ENCODE results near the gene PROSER2. TPM values are rescaled to one million over a fixed set of nuclear protein-coding genes. Genes with fewer than 3 reads are reported as not detected.

PROSER2 gene
- total and polyA plus RNA-seq, 2 donors (not counting 3 experiments of a cell fraction or from before 2014, with no cell fraction given), result 5.9 to 22.6 TPM

DNA sequence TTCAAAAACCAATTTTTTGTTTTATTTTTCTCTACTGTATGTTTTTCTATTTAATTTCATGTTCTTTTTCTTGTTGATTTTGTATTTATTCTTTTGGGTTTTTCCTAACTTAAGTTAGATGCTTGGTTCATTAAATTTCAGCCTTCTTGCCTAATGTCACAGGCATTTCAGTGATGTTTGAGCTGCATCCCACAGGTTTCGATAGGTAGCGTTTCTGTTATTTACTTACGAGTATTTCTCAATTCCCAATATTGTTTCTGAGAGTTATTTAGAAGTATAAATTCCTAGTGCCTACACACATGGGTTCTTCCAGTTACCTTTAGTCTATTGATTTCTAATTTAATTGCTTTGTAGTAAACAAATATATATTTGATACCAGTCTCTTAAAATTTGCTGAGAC, 18.2 kb downstream of the PROSER2 start:
- Histone ChIP-seq H4K20me1 (replicated peaks; ENCODE audit: control insufficient read depth, extremely low read depth, insufficient read depth, low read length) (peaks cover 2% of the 10 kb centered on the region), H3K79me2 (ENCODE audit: control insufficient read depth, insufficient read depth, low read length) (peaks cover 15% of the 10 kb centered on the region), H3K27me3 (ENCODE audit: control insufficient read depth in 2 of 2, insufficient read depth in 2 of 2, low read length in 2 of 2) (no peaks in the 10 kb centered on the region), H3K4me3 (replicated peaks in 1 of 3; ENCODE audit: insufficient read depth in 1 of 3, low read depth in 1 of 3, low read length in 3 of 3) (no peak overlapping the region), H3K9me3 (replicated peaks; ENCODE audit: control insufficient read depth, insufficient read depth, low read length) (no peaks in the 10 kb centered on the region), H3K4me2 (ENCODE audit: insufficient read depth, low read length) (no peak overlapping the region), H3K4me1 (ENCODE audit: control insufficient read depth, extremely low read depth, insufficient read depth, low read length) (no peaks in the 10 kb centered on the region), H3K36me3 (ENCODE audit: control insufficient read depth in 2 of 2, extremely low read depth in 1 of 2, insufficient read depth in 2 of 2, low read length in 2 of 2) (no peaks in the 10 kb centered on the region), H2AFZ (ENCODE audit: low read depth, low read length) (no peak overlapping the region), H3K9ac (replicated peaks; ENCODE audit: extremely low read depth, insufficient read depth, low read length) (no peak overlapping the region), H3K27ac (ENCODE audit: insufficient read depth, low read depth, low read length) (no peak overlapping the region), H3K9me1 (replicated peaks; ENCODE audit: control insufficient read depth, extremely low read depth, insufficient read depth, low read length) (no peaks in the 10 kb centered on the region)
- DNase-seq (ENCODE audit: low read depth, low spot score), result no peak
- BruUV-seq (replicated peaks), result no TSS peak
- POLR2A ChIA-PET, result no interaction called here
- CTCF ChIA-PET, result interaction anchor here (1.3 kb wide), 1 partner anchor 145 kb away, joined by 3 read pairs; no protein-coding TSS in a partner anchor
- intact Hi-C loops (cut with micrococcal nuclease) (no loop called here), dilution Hi-C loops (cut with MboI; ENCODE audit: extremely low pct_ligation_motif_present, low sequenced_read_pairs) (no loop called here)
- TF ChIP-seq JUN (IDR thresholded peaks at IDR 0.05; ENCODE audit: borderline replicate concordance, insufficient read depth, insufficient read length, low read depth) (no peak), POLR2A (IDR thresholded peaks at IDR 0.05; ENCODE audit: low read depth, low read length) (no peak), EZH2 (IDR thresholded peaks at IDR 0.05; ENCODE audit: borderline replicate concordance, low read depth, low read length, severe bottlenecking) (no peak)
- TF ChIP-seq, protein P1, sequence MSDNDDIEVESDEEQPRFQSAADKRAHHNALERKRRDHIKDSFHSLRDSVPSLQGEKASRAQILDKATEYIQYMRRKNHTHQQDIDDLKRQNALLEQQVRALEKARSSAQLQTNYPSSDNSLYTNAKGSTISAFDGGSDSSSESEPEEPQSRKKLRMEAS (IDR thresholded peaks at IDR 0.05; ENCODE audit: insufficient read depth, insufficient read length), result no peak
- no peak for FAIRE-seq

DNA sequence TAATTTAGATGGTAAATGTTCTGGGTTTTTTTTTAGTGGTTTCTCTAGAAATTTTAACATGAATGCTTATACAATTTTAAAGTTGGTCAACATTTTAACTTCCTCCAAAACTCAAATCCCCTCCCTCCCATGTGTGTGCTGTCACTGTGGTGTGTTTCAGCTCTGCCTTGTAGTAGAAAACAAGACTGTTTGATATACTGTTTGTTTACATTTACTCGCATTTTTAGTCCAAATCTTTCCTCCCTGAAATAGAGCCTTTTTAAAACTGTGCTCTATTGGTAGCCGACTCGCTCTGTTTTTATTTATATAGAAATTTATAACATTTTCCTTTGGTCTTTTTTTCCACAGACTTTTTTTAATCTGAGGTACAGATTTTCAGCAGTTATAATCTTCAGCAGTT, 19.3 kb downstream of the PROSER2 start:
- H3K9me1 ChIP-seq (replicated peaks; ENCODE audit: control insufficient read depth, extremely low read depth, insufficient read depth, low read length), result no peaks in the 10 kb centered on the region

More for the DNA sequence above, 19.3 kb downstream of the PROSER2 start:
- dilution Hi-C loops (cut with MboI; ENCODE audit: extremely low pct_ligation_motif_present, low sequenced_read_pairs), result no loop called here
- intact Hi-C loops (cut with micrococcal nuclease), result no loop called here
- TF ChIP-seq, protein P2, sequence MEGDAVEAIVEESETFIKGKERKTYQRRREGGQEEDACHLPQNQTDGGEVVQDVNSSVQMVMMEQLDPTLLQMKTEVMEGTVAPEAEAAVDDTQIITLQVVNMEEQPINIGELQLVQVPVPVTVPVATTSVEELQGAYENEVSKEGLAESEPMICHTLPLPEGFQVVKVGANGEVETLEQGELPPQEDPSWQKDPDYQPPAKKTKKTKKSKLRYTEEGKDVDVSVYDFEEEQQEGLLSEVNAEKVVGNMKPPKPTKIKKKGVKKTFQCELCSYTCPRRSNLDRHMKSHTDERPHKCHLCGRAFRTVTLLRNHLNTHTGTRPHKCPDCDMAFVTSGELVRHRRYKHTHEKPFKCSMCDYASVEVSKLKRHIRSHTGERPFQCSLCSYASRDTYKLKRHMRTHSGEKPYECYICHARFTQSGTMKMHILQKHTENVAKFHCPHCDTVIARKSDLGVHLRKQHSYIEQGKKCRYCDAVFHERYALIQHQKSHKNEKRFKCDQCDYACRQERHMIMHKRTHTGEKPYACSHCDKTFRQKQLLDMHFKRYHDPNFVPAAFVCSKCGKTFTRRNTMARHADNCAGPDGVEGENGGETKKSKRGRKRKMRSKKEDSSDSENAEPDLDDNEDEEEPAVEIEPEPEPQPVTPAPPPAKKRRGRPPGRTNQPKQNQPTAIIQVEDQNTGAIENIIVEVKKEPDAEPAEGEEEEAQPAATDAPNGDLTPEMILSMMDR (IDR thresholded peaks at IDR 0.05; ENCODE audit: extremely low read depth in 1 of 2, insufficient read depth in 1 of 2, low read depth in 1 of 2, low read length in 2 of 2), result no peak
- TF ChIP-seq MYC (IDR thresholded peaks at IDR 0.05; ENCODE audit: low read depth, low read length) (no peak), POLR2A (IDR thresholded peaks at IDR 0.05; ENCODE audit: low read depth, low read length) (no peak), POLR2AphosphoS5 (IDR thresholded peaks at IDR 0.05; ENCODE audit: insufficient read depth, low read depth, low read length) (no peak), EZH2 (IDR thresholded peaks at IDR 0.05; ENCODE audit: borderline replicate concordance, low read depth, low read length, severe bottlenecking) (no peak), GATA2 (IDR thresholded peaks at IDR 0.05; ENCODE audit: insufficient read depth, insufficient read length, low read depth, low read length) (no peak), FOS (IDR thresholded peaks at IDR 0.05; ENCODE audit: borderline replicate concordance, insufficient read depth, low read length) (no peak), JUN (IDR thresholded peaks at IDR 0.05; ENCODE audit: borderline replicate concordance, insufficient read depth, insufficient read length, low read depth) (no peak)
- TF ChIP-seq, protein P1 (IDR thresholded peaks at IDR 0.05; ENCODE audit: insufficient read depth, insufficient read length), result no peak
- Histone ChIP-seq H2AFZ (ENCODE audit: low read depth, low read length) (no peak overlapping the region), H3K4me2 (ENCODE audit: insufficient read depth, low read length) (no peak overlapping the region), H3K27ac (ENCODE audit: insufficient read depth, low read depth, low read length) (no peak overlapping the region), H3K27me3 (ENCODE audit: control insufficient read depth in 2 of 2, insufficient read depth in 2 of 2, low read length in 2 of 2) (no peaks in the 10 kb centered on the region), H3K9ac (replicated peaks; ENCODE audit: extremely low read depth, insufficient read depth, low read length) (no peak overlapping the region), H3K36me3 (ENCODE audit: control insufficient read depth in 2 of 2, extremely low read depth in 1 of 2, insufficient read depth in 2 of 2, low read length in 2 of 2) (no peaks in the 10 kb centered on the region), H3K4me1 (ENCODE audit: control insufficient read depth, extremely low read depth, insufficient read depth, low read length) (no peaks in the 10 kb centered on the region), H3K9me3 (replicated peaks; ENCODE audit: control insufficient read depth, insufficient read depth, low read length) (no peaks in the 10 kb centered on the region), H4K20me1 (replicated peaks; ENCODE audit: control insufficient read depth, extremely low read depth, insufficient read depth, low read length) (peaks cover 2% of the 10 kb centered on the region), H3K4me3 (replicated peaks in 1 of 3; ENCODE audit: insufficient read depth in 1 of 3, low read depth in 1 of 3, low read length in 3 of 3) (no peak overlapping the region), H3K79me2 (ENCODE audit: control insufficient read depth, insufficient read depth, low read length) (peaks cover 10% of the 10 kb centered on the region)
- ChIA-PET POLR2A (no interaction called here), CTCF (interaction anchor here (1.3 kb wide), 1 partner anchor 144 kb away, joined by 3 read pairs; no protein-coding TSS in a partner anchor)
- FAIRE-seq (no peak), DNase-seq (ENCODE audit: low read depth, low spot score) (no peak)
- no TSS peak for BruUV-seq (replicated peaks)
